LNCAP (cell line): ENCODE results near the gene GSTCD.

Experiments used
- TF ChIP-seq, protein P1 (sequence below): fragments of 450-650 bp; IDR thresholded peaks from 2 replicates; pipeline ENCODE4 v1.5.1; 2017; ENCODE audit warnings: mild to moderate bottlenecking

Gene GSTCD

DNA sequence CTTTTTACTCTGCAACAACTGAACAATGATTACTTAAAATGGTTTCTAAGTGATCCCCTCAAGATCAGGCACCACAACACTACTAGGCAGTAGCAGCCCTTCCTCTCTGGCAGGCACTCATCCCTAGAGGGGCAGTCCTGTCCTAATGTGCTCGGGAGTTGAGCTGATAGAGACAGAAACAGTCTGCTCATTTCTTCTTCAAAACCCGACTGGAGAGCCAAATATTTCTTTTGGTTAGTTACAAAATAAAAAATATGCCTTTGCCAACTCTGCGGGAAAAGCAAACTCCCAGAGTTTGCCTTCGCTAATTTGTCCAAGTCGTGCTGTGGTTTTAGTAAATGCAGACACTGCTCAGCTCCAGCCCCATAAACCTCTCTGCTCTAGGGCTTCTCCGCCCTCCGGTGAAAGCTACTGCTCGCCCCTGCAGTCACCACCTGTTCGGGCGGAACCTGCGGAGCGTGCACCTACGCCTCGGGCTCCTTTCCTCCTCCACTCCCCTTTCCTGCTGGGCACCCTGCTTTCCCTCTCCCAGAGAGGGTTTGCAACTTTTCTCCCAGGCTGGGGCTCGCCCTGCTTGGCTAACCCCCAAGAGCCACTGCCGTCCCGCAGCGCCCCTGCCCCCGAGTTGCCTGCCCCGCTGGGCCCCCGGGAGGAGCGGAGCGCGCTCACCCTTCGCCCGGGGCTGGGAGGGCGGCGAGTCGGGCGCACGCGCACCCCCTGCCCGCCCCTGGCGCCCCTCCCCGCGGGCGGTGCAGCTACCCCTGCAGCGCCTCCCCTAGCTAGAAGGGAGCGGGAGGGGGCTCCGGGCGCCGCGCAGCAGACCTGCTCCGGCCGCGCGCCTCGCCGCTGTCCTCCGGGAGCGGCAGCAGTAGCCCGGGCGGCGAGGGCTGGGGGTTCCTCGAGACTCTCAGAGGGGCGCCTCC lies 186.3 kb downstream of the GSTCD start, which contains the start of gene NPNT:
TSS of gene NPNT (plus strand) at position 812 of the 923 bp plus-strand sequence. CDS start 182 bp downstream, outside the sequence.
- TF ChIP-seq, protein P1, sequence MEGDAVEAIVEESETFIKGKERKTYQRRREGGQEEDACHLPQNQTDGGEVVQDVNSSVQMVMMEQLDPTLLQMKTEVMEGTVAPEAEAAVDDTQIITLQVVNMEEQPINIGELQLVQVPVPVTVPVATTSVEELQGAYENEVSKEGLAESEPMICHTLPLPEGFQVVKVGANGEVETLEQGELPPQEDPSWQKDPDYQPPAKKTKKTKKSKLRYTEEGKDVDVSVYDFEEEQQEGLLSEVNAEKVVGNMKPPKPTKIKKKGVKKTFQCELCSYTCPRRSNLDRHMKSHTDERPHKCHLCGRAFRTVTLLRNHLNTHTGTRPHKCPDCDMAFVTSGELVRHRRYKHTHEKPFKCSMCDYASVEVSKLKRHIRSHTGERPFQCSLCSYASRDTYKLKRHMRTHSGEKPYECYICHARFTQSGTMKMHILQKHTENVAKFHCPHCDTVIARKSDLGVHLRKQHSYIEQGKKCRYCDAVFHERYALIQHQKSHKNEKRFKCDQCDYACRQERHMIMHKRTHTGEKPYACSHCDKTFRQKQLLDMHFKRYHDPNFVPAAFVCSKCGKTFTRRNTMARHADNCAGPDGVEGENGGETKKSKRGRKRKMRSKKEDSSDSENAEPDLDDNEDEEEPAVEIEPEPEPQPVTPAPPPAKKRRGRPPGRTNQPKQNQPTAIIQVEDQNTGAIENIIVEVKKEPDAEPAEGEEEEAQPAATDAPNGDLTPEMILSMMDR, result no peak

- TF ChIP-seq, protein P1, result no peak
Measured at GRCh38 chr4:105895583-105896460, 187.2 kb downstream of the GSTCD start.

- TF ChIP-seq, protein P1, result no peak
Measured at GRCh38 chr4:105896461-105896942, 187.9 kb downstream of the GSTCD start.
